ENCODE measurements around the gene RBMS3.

Gene RBMS3

GRCh38 chr3:29590461-29590860 is 309.6 kb downstream of the RBMS3 start:
- no peak for DNase-seq

GRCh38 chr3:29591579-29591978 is 310.7 kb downstream of the RBMS3 start:
- no peak for DNase-seq

- no peak for DNase-seq
These were observed 312.9 kb downstream of the RBMS3 start for GRCh38 chr3:29593802-29594201.

- DNase-seq = no peak
These were observed 313.4 kb downstream of the RBMS3 start for GRCh38 chr3:29594261-29594660.

GRCh38 chr3:29597376-29598008 is 316.6 kb downstream of the RBMS3 start:
- no peak for DNase-seq

- DNase-seq = no peak
These were observed 321.2 kb downstream of the RBMS3 start for GRCh38 chr3:29601861-29602585.

GRCh38 chr3:29605845-29606244 is 325.0 kb downstream of the RBMS3 start:
- DNase-seq = no peak

- DNase-seq = no peak
These were observed 325.5 kb downstream of the RBMS3 start for GRCh38 chr3:29606416-29606815.

- no peak for DNase-seq
These were observed 327.8 kb downstream of the RBMS3 start for GRCh38 chr3:29608414-29609327.

- no peak for DNase-seq
These were observed 328.5 kb downstream of the RBMS3 start for GRCh38 chr3:29609328-29609811.

GRCh38 chr3:29610781-29611180 is 329.9 kb downstream of the RBMS3 start:
- no peak for DNase-seq

- no peak for DNase-seq
These were observed 330.4 kb downstream of the RBMS3 start for GRCh38 chr3:29611252-29611651.

- DNase-seq = no peak
These were observed 331.7 kb downstream of the RBMS3 start for GRCh38 chr3:29612536-29612935.

GRCh38 chr3:29614954-29615353 is 334.1 kb downstream of the RBMS3 start:
- DNase-seq = no peak

- DNase-seq = no peak
These were observed 337.8 kb downstream of the RBMS3 start for GRCh38 chr3:29618395-29619282.

GRCh38 chr3:29619676-29620075 is 338.8 kb downstream of the RBMS3 start:
- no peak for DNase-seq

- DNase-seq = no peak
These were observed 346.6 kb downstream of the RBMS3 start for GRCh38 chr3:29627136-29628117.

- no peak for DNase-seq
These were observed 347.9 kb downstream of the RBMS3 start for GRCh38 chr3:29628795-29629194.

GRCh38 chr3:29635888-29636287 is 355.0 kb downstream of the RBMS3 start:
- DNase-seq = no peak

- DNase-seq = no peak
These were observed 356.2 kb downstream of the RBMS3 start for GRCh38 chr3:29637068-29637467.

Measured in Kasumi-1 (cell line).